T-helper 2 cell treated with Interferon-gamma antibody and Interleukin-4, amounts not matched to agents 100 ng/mL and 5 ng/mL, for 36 hours (primary cell): ENCODE data around the gene THY1. TPM values are rescaled to one million over a fixed set of nuclear protein-coding genes. Genes with fewer than 3 reads are reported as not detected.
"Not testable (repeated sequence)": the region's sequence is repeated elsewhere in the genome, so short reads cannot be mapped to it uniquely, and the experiment has no call there.

Source experiments
- intact Hi-C: fragments of 100-400 bp; cut with micrococcal nuclease; formaldehyde crosslinking; loops from one replicate; pipeline ENCODE4 v1.15.1; 2023
- total RNA-seq: library from RNA; stranded (reverse); gene quantifications from 2 replicates; pipeline ENCODE4 v1.2.3, GENCODE V29; 2022

The THY1 gene
- total RNA-seq, 1 donor from 2014 or later: 10.3 TPM

- intact Hi-C loops: no loop called here
Measured at GRCh38 chr11:119418759-119419158, 4.2 kb downstream of the THY1 start.

GRCh38 chr11:119417726-119418540, 5.0 kb downstream of the THY1 start:
- intact Hi-C loops: no loop called here

GRCh38 chr11:119416606-119417580, 6.1 kb downstream of the THY1 start:
- intact Hi-C loops: no loop called here

GRCh38 chr11:119415966-119416365, 7.0 kb downstream of the THY1 start:
- intact Hi-C loops: no loop called here

GRCh38 chr11:119415517-119415916, 7.5 kb downstream of the THY1 start:
- intact Hi-C loops: no loop called here

GRCh38 chr11:119414734-119415133, 8.2 kb downstream of the THY1 start:
- intact Hi-C loops: no loop called here

GRCh38 chr11:119414321-119414720, 8.7 kb downstream of the THY1 start:
- intact Hi-C loops: no loop called here

GRCh38 chr11:119412072-119412471, 10.9 kb downstream of the THY1 start:
- intact Hi-C loops: no loop called here

- intact Hi-C loops: no loop called here
Measured at GRCh38 chr11:119410501-119410900, 12.5 kb downstream of the THY1 start.

- intact Hi-C loops: no loop called here
Measured at GRCh38 chr11:119409731-119410130, 13.2 kb downstream of the THY1 start.

- intact Hi-C loops: no loop called here
Measured at GRCh38 chr11:119406005-119406404, 17.0 kb downstream of the THY1 start.

GRCh38 chr11:119405448-119405847, 17.5 kb downstream of the THY1 start:
- intact Hi-C loops: not testable (repeated sequence)

GRCh38 chr11:119404872-119405271, 18.1 kb downstream of the THY1 start:
- intact Hi-C loops: no loop called here

- intact Hi-C loops: no loop called here
Measured at GRCh38 chr11:119403021-119403420, 20.0 kb downstream of the THY1 start.

- intact Hi-C loops: no loop called here
Measured at GRCh38 chr11:119402470-119402869, 20.5 kb downstream of the THY1 start.

- intact Hi-C loops: no loop called here
Measured at GRCh38 chr11:119400860-119401259, 22.1 kb downstream of the THY1 start.

GRCh38 chr11:119397740-119398139, 25.2 kb downstream of the THY1 start:
- intact Hi-C loops: no loop called here

- intact Hi-C loops: no loop called here
Measured at GRCh38 chr11:119396835-119397234, 26.1 kb downstream of the THY1 start.

GRCh38 chr11:119391275-119391674, 31.7 kb downstream of the THY1 start:
- intact Hi-C loops: no loop called here

- intact Hi-C loops: no loop called here
Measured at GRCh38 chr11:119389611-119390254, 33.2 kb downstream of the THY1 start.

GRCh38 chr11:119388103-119388502, 34.9 kb downstream of the THY1 start:
- intact Hi-C loops: no loop called here

- intact Hi-C loops: no loop called here
Measured at GRCh38 chr11:119384332-119384731, 38.6 kb downstream of the THY1 start.
